ENCODE data around the gene B4GALT6.

B4GALT6 gene

GRCh38 chr18:31710826-31711225 lies 26.4 kb upstream of the B4GALT6 start:
- Histone ChIP-seq H3K27ac (ENCODE audit: low read depth, low read length) (no peak overlapping the region), H4K12ac (ENCODE audit: low read depth, low read length) (no peak overlapping the region), H4K8ac (ENCODE audit: low read depth, low read length) (no peak overlapping the region), H2AK5ac (ENCODE audit: low read length) (no peak overlapping the region), H3K9me3 (ENCODE audit: insufficient read depth, low read depth, low read length) (no peaks in the 10 kb centered on the region), H2AFZ (ENCODE audit: insufficient read depth, low read length, poor library complexity) (no peak overlapping the region), H3K36me3 (ENCODE audit: control insufficient read depth in 1 of 2, insufficient read depth in 2 of 2, low read length in 2 of 2) (no peaks in the 10 kb centered on the region), H3K4ac (ENCODE audit: low read depth, low read length) (no peak overlapping the region), H3K4me2 (ENCODE audit: low read length) (no peak overlapping the region), H3K9ac (ENCODE audit: low read length) (no peak overlapping the region), H3K23ac (ENCODE audit: low read length) (no peak overlapping the region), H4K91ac (ENCODE audit: low read depth, low read length) (no peak overlapping the region), H3K14ac (ENCODE audit: low read length) (no peak overlapping the region), H3K18ac (ENCODE audit: low read length) (no peak overlapping the region), H3K79me2 (ENCODE audit: control insufficient read depth, insufficient read depth, low read length, poor library complexity) (no peaks in the 10 kb centered on the region), H3K27me3 (ENCODE audit: insufficient read depth, low read length) (no peaks in the 10 kb centered on the region), H2BK5ac (ENCODE audit: low read depth, low read length, poor library complexity) (no peak overlapping the region), H2BK120ac (ENCODE audit: insufficient read depth, low read length, poor library complexity) (no peak overlapping the region), H3K4me3 (ENCODE audit: low read depth, low read length) (no peak overlapping the region), H3K79me1 (ENCODE audit: low read length) (peaks cover 4% of the 10 kb centered on the region), H2BK12ac (ENCODE audit: low read length) (no peak overlapping the region), H3K4me1 (ENCODE audit: control insufficient read depth in 1 of 2, insufficient read depth in 2 of 2, low read length in 2 of 2) (no peaks in the 10 kb centered on the region)
- no peak for DNase-seq
- no CpG with 5 or more reads among the region's 3 CpGs for WGBS (ENCODE audit: extremely low coverage, insufficient coverage, insufficient read length)

DNA sequence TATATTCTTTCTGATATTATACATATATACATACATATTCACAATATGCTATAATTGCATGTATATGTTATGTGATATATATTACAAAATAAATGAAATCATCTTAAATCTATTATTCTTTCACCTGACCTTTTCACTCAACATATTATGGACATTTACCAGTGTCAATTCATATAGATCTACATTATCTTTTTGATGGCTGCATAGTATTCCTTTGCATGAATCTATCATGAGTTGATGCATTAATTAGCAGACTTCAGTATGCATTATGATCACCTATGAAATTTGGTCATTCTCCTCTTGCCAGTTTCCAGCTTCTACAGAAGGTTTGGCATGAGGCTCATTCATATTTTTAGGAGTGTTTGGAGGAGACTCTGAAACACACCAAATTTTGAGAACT lies 23.4 kb upstream of the B4GALT6 start:
- H3K27ac ChIP-seq (ENCODE audit: low read depth, low read length), result no peak overlapping the region
- H3K9me3 ChIP-seq (ENCODE audit: insufficient read depth, low read depth, low read length), result no peaks in the 10 kb centered on the region
- H3K79me1 ChIP-seq (ENCODE audit: low read length), result no peaks in the 10 kb centered on the region
- no peaks in the 10 kb centered on the region for H3K4me1 ChIP-seq (ENCODE audit: control insufficient read depth in 1 of 2, insufficient read depth in 2 of 2, low read length in 2 of 2)
- no peaks in the 10 kb centered on the region for H3K27me3 ChIP-seq (ENCODE audit: insufficient read depth, low read length)
- H3K23ac ChIP-seq (ENCODE audit: low read length), result no peak overlapping the region
- no peak overlapping the region for H3K9ac ChIP-seq (ENCODE audit: low read length)
- no peak overlapping the region for H3K18ac ChIP-seq (ENCODE audit: low read length)
- no peak overlapping the region for H2AFZ ChIP-seq (ENCODE audit: insufficient read depth, low read length, poor library complexity)
- H4K8ac ChIP-seq (ENCODE audit: low read depth, low read length), result no peak overlapping the region
- H2BK5ac ChIP-seq (ENCODE audit: low read depth, low read length, poor library complexity), result no peak overlapping the region
- no peak overlapping the region for H3K14ac ChIP-seq (ENCODE audit: low read length)
- no peak overlapping the region for H2BK120ac ChIP-seq (ENCODE audit: insufficient read depth, low read length, poor library complexity)
- H4K12ac ChIP-seq (ENCODE audit: low read depth, low read length), result no peak overlapping the region
- no peak overlapping the region for H3K4me2 ChIP-seq (ENCODE audit: low read length)
- H4K91ac ChIP-seq (ENCODE audit: low read depth, low read length), result no peak overlapping the region
- H2AK5ac ChIP-seq (ENCODE audit: low read length), result no peak overlapping the region
- DNase-seq, result no peak
- no peaks in the 10 kb centered on the region for H3K36me3 ChIP-seq (ENCODE audit: control insufficient read depth in 1 of 2, insufficient read depth in 2 of 2, low read length in 2 of 2)
- no peak overlapping the region for H3K4ac ChIP-seq (ENCODE audit: low read depth, low read length)
- no peak overlapping the region for H3K4me3 ChIP-seq (ENCODE audit: low read depth, low read length)
- no peaks in the 10 kb centered on the region for H3K79me2 ChIP-seq (ENCODE audit: control insufficient read depth, insufficient read depth, low read length, poor library complexity)
- H2BK12ac ChIP-seq (ENCODE audit: low read length), result no peak overlapping the region

DNA sequence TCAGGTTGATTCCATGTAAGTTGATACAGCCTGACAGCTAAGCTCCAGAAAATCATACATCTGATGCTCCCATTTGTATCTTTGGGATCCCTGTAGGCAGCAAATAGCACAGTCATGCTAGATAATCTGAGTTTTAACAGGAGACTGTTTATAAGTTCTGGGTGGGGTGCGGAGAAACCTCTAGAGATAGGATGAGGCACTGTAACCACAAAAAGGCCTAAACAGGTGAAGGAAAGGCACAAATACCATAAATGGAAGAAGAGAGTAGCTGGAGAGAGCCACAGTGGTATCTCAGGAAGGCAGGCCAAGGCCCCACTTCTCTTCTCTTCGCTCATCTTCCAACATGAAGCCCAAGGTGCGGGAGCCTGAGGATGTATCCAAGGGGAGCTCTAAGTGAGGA lies 18.1 kb upstream of the B4GALT6 start:
- H3K14ac ChIP-seq (ENCODE audit: low read length), result no peak overlapping the region
- no peak overlapping the region for H2BK120ac ChIP-seq (ENCODE audit: insufficient read depth, low read length, poor library complexity)
- H3K9me3 ChIP-seq (ENCODE audit: insufficient read depth, low read depth, low read length), result peaks cover 4% of the 10 kb centered on the region
- H3K79me2 ChIP-seq (ENCODE audit: control insufficient read depth, insufficient read depth, low read length, poor library complexity), result no peaks in the 10 kb centered on the region
- H3K4ac ChIP-seq (ENCODE audit: low read depth, low read length), result no peak overlapping the region
- DNase-seq, result no peak
- H3K9ac ChIP-seq (ENCODE audit: low read length), result no peak overlapping the region
- no peaks in the 10 kb centered on the region for H3K79me1 ChIP-seq (ENCODE audit: low read length)
- H3K27ac ChIP-seq (ENCODE audit: low read depth, low read length), result no peak overlapping the region
- WGBS (ENCODE audit: extremely low coverage, insufficient coverage, insufficient read length), result no CpG with 5 or more reads among the region's 3 CpGs
- no peak overlapping the region for H2BK5ac ChIP-seq (ENCODE audit: low read depth, low read length, poor library complexity)
- H4K8ac ChIP-seq (ENCODE audit: low read depth, low read length), result no peak overlapping the region
- H4K91ac ChIP-seq (ENCODE audit: low read depth, low read length), result no peak overlapping the region
- H4K12ac ChIP-seq (ENCODE audit: low read depth, low read length), result no peak overlapping the region
- H3K4me3 ChIP-seq (ENCODE audit: low read depth, low read length), result no peak overlapping the region
- H3K23ac ChIP-seq (ENCODE audit: low read length), result peak overlapping the region; percentile 67
- no peaks in the 10 kb centered on the region for H3K4me1 ChIP-seq (ENCODE audit: control insufficient read depth in 1 of 2, insufficient read depth in 2 of 2, low read length in 2 of 2)
- H3K27me3 ChIP-seq (ENCODE audit: insufficient read depth, low read length), result no peaks in the 10 kb centered on the region
- H3K4me2 ChIP-seq (ENCODE audit: low read length), result no peak overlapping the region
- H2BK12ac ChIP-seq (ENCODE audit: low read length), result no peak overlapping the region
- H2AK5ac ChIP-seq (ENCODE audit: low read length), result no peak overlapping the region
- no peak overlapping the region for H2AFZ ChIP-seq (ENCODE audit: insufficient read depth, low read length, poor library complexity)
- H3K18ac ChIP-seq (ENCODE audit: low read length), result no peak overlapping the region
- H3K36me3 ChIP-seq (ENCODE audit: control insufficient read depth in 1 of 2, insufficient read depth in 2 of 2, low read length in 2 of 2), result peaks cover 0 to 3% of the 10 kb centered on the region in 2 experiments

- H3K9ac ChIP-seq (ENCODE audit: low read length), result no peak overlapping the region
- H3K4ac ChIP-seq (ENCODE audit: low read depth, low read length), result no peak overlapping the region
- H3K23ac ChIP-seq (ENCODE audit: low read length), result no peak overlapping the region
- H3K4me2 ChIP-seq (ENCODE audit: low read length), result no peak overlapping the region
- no peak for DNase-seq
- peaks cover 4% of the 10 kb centered on the region for H3K9me3 ChIP-seq (ENCODE audit: insufficient read depth, low read depth, low read length)
- no peak overlapping the region for H4K12ac ChIP-seq (ENCODE audit: low read depth, low read length)
- H3K27ac ChIP-seq (ENCODE audit: low read depth, low read length), result no peak overlapping the region
- H3K79me1 ChIP-seq (ENCODE audit: low read length), result no peaks in the 10 kb centered on the region
- no peak overlapping the region for H4K8ac ChIP-seq (ENCODE audit: low read depth, low read length)
- no peak overlapping the region for H2BK12ac ChIP-seq (ENCODE audit: low read length)
- no peak overlapping the region for H2BK5ac ChIP-seq (ENCODE audit: low read depth, low read length, poor library complexity)
- H3K27me3 ChIP-seq (ENCODE audit: insufficient read depth, low read length), result no peaks in the 10 kb centered on the region
- no CpG with 5 or more reads among the region's 1 CpG for WGBS (ENCODE audit: extremely low coverage, insufficient coverage, insufficient read length)
- H3K36me3 ChIP-seq (ENCODE audit: control insufficient read depth in 1 of 2, insufficient read depth in 2 of 2, low read length in 2 of 2), result peaks cover 0 to 3% of the 10 kb centered on the region in 2 experiments
- no peak overlapping the region for H3K18ac ChIP-seq (ENCODE audit: low read length)
- no peak overlapping the region for H3K4me3 ChIP-seq (ENCODE audit: low read depth, low read length)
- H3K4me1 ChIP-seq (ENCODE audit: control insufficient read depth in 1 of 2, insufficient read depth in 2 of 2, low read length in 2 of 2), result no peaks in the 10 kb centered on the region
- no peak overlapping the region for H2AFZ ChIP-seq (ENCODE audit: insufficient read depth, low read length, poor library complexity)
- no peaks in the 10 kb centered on the region for H3K79me2 ChIP-seq (ENCODE audit: control insufficient read depth, insufficient read depth, low read length, poor library complexity)
- no peak overlapping the region for H3K14ac ChIP-seq (ENCODE audit: low read length)
- no peak overlapping the region for H2BK120ac ChIP-seq (ENCODE audit: insufficient read depth, low read length, poor library complexity)
- H2AK5ac ChIP-seq (ENCODE audit: low read length), result no peak overlapping the region
- H4K91ac ChIP-seq (ENCODE audit: low read depth, low read length), result no peak overlapping the region
These were observed 17.4 kb upstream of the B4GALT6 start for GRCh38 chr18:31701744-31702143.

Measured in trophoblast cell (in vitro differentiated cells and primary cell).